Measurements from ENCODE around the gene PPY.
A peak's percentile ranks its signal among the peaks of the same experiment; 100 is the strongest.
"Not testable (repeated sequence)": the region's sequence is repeated elsewhere in the genome, so short reads cannot be mapped to it uniquely, and the experiment has no call there.

Gene PPY

GRCh38 chr17:43932357-43932756, 9.9 kb downstream of the PPY start:
- DNase-seq (ENCODE audit: low read depth in 2 of 2) = no peak

DNA sequence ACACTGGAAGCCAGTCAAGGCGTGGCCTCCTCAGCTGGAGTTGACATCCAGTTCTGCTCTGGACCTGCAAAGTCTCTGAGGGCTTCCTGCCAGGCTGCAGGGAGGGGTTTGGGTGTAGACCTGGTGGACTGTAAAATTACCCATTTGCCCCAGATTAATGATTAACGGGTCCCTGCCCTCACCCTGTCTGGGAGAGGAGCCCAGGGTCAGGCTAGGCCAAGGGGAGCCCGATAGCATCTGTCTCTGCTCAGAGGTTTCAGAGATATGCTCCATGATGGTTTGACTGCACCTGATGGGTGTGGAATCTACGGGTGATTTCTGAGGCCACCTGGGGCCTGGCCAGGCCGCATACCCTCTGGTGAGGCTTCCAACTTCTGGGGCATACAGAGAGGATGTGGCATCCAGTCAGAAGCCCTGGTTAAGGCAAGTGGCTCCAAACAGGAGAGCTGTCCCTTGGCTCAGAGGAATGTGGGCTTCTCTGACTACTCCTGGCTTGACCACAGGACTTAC, 11.2 kb downstream of the PPY start:
- no peak for DNase-seq (ENCODE audit: low read depth in 2 of 2)

GRCh38 chr17:43928609-43929008, 13.7 kb downstream of the PPY start:
- no peak for DNase-seq (ENCODE audit: low read depth in 2 of 2)

DNA sequence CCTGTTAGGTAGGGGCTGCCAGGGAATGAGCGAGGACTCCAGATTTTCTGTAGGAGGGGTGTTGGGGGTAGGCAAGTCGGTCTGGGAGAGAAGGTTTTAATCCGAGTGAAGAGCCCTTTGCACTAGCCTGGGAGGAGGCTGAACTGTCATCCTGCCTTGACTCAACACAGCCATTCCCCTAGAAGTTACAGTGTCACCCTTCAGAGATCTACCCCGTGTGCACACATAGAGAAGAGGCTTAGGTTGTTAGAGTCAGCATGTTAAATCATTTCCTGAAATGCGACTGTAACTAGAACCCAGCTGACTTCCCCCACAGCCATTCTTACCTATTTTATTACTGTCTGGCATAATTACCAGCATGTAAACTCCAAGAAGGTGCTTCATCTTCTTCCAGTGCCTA, 14.3 kb downstream of the PPY start:
- not testable (repeated sequence) for DNase-seq (ENCODE audit: low read depth in 2 of 2)

GRCh38 chr17:43927060-43927864, 15.0 kb downstream of the PPY start:
- no peak for DNase-seq (ENCODE audit: low read depth in 2 of 2)

- no peak for DNase-seq (ENCODE audit: low read depth in 2 of 2)
Measured at GRCh38 chr17:43924558-43924957, 17.7 kb downstream of the PPY start.

DNA sequence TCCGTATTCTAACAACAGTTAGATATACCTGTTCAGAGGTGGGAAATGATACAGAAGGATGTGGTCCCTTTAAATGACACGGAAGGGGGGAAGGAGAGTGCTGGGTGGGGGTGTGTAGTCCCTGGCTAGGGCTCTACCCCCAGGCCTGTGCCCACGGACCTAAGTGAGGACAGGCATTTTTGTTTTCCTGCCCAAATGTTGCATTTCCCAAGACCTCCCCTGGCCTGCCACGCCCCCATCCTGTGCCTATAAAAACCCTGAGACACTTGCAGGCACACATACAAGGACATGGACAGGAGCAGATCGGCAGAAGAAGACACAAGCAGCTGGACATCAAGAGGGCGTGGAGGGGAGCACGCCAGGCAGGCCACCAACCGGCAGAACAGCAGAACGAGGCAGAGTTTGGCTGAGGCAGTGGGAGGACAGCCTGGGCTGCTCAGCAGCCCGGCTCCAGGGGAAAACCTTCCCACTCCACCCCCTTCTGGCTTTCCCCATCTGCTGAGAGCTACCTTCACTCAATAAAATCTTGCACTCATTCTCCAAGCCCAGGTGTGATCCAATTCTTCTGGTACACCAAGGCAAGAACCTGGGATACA, 21.7 kb downstream of the PPY start:
- DNase-seq (ENCODE audit: low read depth in 2 of 2) = no peak

DNA sequence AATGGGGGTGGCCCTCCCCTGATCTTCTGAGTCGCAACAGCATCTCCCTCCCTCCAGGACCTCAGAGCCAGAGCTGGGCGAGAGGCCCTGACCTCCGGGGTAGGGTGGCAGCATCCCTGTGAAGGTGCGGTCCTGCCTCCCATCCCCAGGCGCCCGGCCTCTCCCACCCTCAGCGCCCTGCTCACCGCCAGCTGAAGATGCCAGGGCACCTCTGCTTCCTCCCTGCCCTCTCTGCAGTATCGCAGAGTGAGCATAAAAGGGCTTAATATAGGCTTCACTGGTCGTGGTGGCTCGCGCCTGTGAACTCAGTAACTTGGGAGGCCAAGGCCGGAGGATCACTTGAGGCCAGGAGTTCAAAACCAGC, 24.3 kb downstream of the PPY start:
- DNase-seq (ENCODE audit: low read depth in 2 of 2) = no peak

- DNase-seq (ENCODE audit: low read depth in 2 of 2) = peak in 1 of 2 donors; percentile 29
Measured at GRCh38 chr17:43917348-43918025, 24.8 kb downstream of the PPY start.

GRCh38 chr17:43917016-43917347, 25.3 kb downstream of the PPY start:
- DNase-seq (ENCODE audit: low read depth in 2 of 2) = no peak

- no peak for DNase-seq (ENCODE audit: low read depth in 2 of 2)
Measured at GRCh38 chr17:43916385-43916784, 25.9 kb downstream of the PPY start.

DNA sequence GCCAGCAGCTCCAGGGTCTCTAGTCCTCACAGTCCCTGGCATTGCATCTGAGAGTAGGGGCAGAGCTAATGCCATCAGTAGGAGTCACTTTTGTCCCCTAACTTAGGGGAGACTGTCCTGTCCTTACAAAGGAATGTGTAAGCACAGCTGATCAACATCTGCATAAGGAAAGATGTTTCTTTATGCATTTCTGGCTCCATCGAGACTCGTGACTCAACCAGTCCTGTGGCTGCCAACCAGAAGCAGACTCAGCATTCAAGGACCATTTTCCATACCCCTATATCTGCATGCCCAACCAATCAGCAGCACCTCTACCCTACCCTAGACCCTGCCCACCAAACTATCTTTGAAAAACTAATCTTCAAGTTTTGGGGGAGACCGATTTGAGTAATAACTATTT, 26.7 kb downstream of the PPY start:
- no peak for DNase-seq (ENCODE audit: low read depth in 2 of 2)

DNA sequence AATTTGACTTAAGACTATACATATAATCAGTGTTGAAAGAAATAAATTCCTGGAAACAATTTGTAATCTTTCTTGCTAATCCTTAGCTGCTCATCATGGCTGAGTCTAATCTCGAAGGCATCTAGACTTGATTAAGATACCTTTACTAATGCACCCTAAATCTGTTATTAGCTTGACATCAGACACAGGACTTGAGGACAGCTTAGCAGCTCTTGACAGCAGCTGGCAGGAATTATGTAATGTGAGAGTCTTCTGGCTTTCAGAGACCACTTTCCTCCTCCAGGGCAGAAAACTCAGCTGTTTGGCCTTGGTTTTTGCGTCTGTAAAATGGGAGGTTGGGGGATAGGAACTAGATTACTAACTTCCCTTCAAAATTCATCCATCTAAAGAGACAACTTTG, 27.8 kb downstream of the PPY start:
- DNase-seq (ENCODE audit: low read depth in 2 of 2) = no peak

DNA sequence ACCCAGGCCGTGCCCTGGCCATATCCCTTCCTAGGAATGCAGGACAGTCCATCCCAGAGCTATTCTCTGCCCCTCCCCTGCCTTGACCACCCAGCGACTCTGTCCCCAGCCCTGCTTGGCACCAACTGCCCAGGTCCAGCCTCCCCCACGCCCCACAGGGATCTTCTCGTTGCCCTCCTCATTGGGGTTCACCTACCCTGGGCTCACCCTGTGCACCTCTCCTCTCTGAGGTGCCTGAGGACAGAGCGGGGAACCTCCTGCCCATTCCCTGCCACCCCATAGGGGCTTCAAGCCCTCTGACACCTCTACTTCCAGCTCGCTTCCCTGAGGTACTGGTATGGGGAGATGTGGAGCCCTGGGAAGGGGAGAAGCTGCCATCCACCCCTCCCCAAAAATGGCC, 28.7 kb downstream of the PPY start:
- DNase-seq (ENCODE audit: low read depth in 2 of 2) = no peak

DNA sequence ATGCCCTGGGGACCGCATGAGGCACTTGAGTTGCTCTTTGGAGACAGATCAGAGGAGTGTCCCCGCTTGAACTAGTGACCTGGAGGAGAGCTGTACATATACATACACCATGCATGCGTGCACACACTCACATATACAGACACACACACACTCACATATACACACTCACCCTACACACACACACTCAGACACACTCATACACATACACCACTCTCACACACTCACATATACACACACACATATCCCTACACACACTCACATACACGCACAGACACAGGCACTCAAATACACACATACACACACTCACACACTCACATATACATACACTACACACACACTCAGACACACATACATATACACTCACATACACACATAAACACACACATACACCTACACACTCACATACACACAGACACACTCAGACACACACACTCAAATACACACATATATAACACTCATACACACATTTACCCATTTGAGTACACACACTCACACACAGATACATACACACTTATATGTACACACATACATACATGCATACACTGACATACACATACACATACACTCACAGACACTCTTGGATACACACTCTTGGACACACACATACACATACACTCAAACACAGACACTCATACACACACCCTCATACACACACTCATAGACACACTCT, 29.5 kb downstream of the PPY start:
- DNase-seq (ENCODE audit: low read depth in 2 of 2) = no peak

- no peak for DNase-seq (ENCODE audit: low read depth in 2 of 2)
Measured at GRCh38 chr17:43911904-43912303, 30.4 kb downstream of the PPY start.

GRCh38 chr17:43909537-43910231, 32.6 kb downstream of the PPY start:
- no peak for DNase-seq (ENCODE audit: low read depth in 2 of 2)

GRCh38 chr17:43907998-43908721, 34.1 kb downstream of the PPY start:
- no peak for DNase-seq (ENCODE audit: low read depth in 2 of 2)

DNA sequence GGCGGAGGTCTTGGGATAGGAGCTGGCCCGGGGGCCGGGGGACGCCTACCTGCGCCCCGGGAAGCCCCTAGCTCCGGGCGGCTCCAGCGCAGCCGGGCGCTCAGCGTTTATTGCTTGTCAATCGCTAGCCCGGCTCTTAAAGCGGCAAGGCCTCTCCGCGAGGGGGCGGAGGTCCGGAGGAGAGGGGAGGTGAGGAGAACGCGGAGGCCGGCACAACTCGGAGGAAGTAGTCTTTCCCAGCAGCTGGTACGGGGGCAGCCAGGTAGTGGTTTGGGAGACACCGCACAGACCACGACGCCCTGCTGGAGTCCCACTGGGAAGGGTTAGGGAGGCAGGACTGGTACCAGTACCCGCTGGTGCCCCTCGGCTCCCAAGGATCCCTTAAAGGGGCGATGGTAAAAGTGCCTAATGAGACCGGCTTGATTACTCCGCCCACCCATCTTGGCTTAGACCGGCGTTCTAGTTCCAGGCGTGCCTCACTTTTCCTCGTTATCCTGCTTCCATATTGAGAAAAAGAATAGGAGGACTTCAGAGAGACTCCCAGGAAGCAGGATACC, 34.8 kb downstream of the PPY start, which contains the start of gene MPP2:
Gene MPP2 (minus strand): TSS at position 112 of the 557 bp plus-strand sequence. CDS start 3,076 bp downstream, outside the sequence.
- DNase-seq (ENCODE audit: low read depth in 2 of 2) = no peak

DNA sequence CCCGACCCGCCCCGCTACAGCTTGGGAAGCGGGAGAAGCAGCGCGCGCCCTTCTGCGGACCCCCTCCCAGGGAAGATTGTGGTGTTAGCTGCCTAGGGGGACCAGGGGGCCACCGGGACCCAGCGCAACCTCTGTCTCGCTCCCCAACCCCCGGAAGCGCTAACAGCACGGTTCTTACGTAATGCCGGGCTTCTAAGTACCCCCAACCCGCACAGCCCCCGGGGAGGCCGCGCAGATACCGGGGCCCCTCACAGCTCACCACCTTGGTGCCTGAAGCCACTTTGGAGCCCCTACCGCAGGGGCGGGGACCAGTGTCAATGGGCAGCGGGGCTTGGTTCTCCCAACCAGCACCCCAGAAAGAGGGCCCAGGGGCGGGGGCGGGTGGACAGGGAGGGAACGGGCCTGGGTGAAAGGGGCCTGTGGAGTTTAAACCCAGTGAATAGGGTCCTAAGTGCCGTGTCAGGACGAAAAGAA, 35.3 kb downstream of the PPY start:
- DNase-seq (ENCODE audit: low read depth in 2 of 2) = no peak
